ENCODE results near the gene GALNT10.
A peak's percentile ranks its signal among the peaks of the same experiment; 100 is the strongest.

GALNT10 gene

DNA sequence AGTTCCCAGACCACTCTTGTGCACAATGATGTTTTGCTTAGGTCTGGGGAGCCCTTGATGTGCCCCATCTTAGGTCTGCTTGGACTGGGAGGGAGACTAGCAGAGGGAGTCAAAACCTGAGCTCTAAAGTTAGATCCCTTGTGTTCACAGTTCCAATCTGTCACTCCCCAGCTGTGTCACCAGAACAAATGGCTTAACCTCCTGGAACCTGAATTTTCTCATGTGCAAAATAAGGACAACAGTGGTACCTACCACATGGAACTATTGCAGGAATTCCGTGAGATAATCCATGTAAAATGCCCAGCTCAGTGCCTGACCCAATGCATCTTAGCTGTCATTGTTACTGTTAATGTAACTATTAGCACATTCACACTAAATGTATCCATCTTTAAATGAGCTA is 45.5 kb downstream of the GALNT10 start:
- no peak for DNase-seq (ENCODE audit: extremely low read depth, insufficient read length)
- H3K4me3 ChIP-seq (replicated peaks; ENCODE audit: low read depth, low read length), result no peak overlapping the region
- H3K36me3 ChIP-seq (ENCODE audit: control insufficient read depth, insufficient read depth, low read length), result no peaks in the 10 kb centered on the region
- TF ChIP-seq, protein P1, sequence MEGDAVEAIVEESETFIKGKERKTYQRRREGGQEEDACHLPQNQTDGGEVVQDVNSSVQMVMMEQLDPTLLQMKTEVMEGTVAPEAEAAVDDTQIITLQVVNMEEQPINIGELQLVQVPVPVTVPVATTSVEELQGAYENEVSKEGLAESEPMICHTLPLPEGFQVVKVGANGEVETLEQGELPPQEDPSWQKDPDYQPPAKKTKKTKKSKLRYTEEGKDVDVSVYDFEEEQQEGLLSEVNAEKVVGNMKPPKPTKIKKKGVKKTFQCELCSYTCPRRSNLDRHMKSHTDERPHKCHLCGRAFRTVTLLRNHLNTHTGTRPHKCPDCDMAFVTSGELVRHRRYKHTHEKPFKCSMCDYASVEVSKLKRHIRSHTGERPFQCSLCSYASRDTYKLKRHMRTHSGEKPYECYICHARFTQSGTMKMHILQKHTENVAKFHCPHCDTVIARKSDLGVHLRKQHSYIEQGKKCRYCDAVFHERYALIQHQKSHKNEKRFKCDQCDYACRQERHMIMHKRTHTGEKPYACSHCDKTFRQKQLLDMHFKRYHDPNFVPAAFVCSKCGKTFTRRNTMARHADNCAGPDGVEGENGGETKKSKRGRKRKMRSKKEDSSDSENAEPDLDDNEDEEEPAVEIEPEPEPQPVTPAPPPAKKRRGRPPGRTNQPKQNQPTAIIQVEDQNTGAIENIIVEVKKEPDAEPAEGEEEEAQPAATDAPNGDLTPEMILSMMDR (IDR thresholded peaks at IDR 0.05; ENCODE audit: insufficient read depth, low read length, poor library complexity, severe bottlenecking), result no peak
- no peaks in the 10 kb centered on the region for H3K27me3 ChIP-seq (replicated peaks; ENCODE audit: control insufficient read depth, insufficient read depth, low read length)

DNA sequence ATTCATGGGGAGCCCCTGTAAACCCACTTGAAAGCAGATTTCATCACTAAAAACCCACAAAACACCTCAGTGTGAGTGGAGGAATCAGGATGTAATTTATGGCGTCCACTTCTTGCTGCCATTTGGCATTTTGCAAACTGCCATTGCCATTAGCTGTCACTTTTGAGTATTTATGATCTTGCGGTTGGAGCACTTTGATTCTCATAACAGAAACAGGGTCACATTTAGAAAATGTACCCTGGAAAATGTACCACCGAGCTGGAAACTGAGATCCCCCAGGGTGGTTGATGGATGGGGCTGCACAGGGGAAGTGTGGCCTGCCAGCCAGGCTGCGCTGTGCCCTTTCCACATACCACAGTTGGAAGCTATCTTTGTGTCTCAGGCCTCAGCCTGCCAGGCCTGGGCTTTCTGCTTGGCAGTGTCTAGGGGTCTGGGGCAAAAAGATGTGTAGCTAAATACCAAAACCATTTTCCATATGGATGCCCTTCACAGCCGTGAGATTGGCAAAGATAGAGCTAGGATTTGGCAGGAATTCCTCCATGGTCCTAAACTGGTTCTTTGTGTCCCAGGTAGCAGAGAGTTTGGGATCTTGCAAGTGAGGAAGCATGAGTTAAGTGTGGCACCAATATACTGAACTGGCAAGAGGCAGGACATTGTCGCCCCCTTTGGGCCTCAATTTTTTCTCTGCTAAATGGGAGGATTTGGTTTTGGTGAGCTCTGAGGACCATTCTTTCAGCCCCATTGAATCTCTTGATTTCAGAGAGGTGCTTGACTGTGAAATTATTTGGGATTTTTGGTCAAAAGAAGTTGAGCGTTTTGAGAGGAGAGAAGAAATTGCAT is 46.2 kb downstream of the GALNT10 start:
- Histone ChIP-seq H3K4me3 (replicated peaks; ENCODE audit: low read depth, low read length) (no peak overlapping the region), H3K36me3 (ENCODE audit: control insufficient read depth, insufficient read depth, low read length) (no peaks in the 10 kb centered on the region), H3K27me3 (replicated peaks; ENCODE audit: control insufficient read depth, insufficient read depth, low read length) (no peaks in the 10 kb centered on the region)
- no peak for DNase-seq (ENCODE audit: extremely low read depth, insufficient read length)
- TF ChIP-seq, protein P1 (IDR thresholded peaks at IDR 0.05; ENCODE audit: insufficient read depth, low read length, poor library complexity, severe bottlenecking), result peak; percentile 46

DNA sequence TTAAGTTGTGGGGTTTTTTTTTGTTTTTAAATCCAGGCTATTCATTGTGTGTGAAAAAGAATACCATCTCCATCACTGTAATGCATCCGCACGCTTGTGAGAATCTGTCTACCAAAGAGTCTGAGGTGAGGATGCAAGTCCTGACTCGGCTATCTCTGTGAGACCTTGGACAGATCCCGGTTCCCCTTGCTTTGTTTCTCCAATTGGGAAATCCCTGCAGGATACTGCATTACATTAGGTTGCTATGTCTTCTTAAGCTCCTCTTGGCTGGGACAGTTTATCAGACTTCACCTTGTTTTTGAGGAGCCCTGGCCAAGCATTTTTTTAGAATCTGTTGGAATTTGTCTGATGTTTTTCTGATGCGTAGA is 46.8 kb downstream of the GALNT10 start:
- no peak for DNase-seq (ENCODE audit: extremely low read depth, insufficient read length)
- Histone ChIP-seq H3K4me3 (replicated peaks; ENCODE audit: low read depth, low read length) (no peak overlapping the region), H3K27me3 (replicated peaks; ENCODE audit: control insufficient read depth, insufficient read depth, low read length) (no peaks in the 10 kb centered on the region), H3K36me3 (ENCODE audit: control insufficient read depth, insufficient read depth, low read length) (no peaks in the 10 kb centered on the region)
- TF ChIP-seq, protein P1 (IDR thresholded peaks at IDR 0.05; ENCODE audit: insufficient read depth, low read length, poor library complexity, severe bottlenecking), result no peak

DNA sequence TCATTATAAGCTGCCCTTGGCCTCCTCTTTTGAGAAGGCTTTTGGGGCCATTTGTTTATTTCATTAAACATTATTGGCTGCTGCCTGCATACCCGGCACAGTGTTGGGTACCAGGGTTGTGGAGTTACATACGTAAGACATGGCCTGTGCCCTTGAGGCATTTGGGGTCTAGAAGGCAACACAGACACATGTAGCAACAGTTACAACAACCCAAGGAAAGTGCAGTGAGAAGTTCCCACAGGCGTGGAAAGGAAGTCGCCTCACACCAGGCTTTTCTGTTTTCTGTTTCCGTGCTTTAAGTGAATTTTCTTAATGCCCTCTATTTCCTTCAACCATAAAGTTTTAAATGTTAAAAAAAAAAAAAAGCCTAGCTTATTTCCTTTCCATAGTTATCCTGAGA is 47.4 kb downstream of the GALNT10 start:
- no peaks in the 10 kb centered on the region for H3K36me3 ChIP-seq (ENCODE audit: control insufficient read depth, insufficient read depth, low read length)
- no peak overlapping the region for H3K4me3 ChIP-seq (replicated peaks; ENCODE audit: low read depth, low read length)
- no peaks in the 10 kb centered on the region for H3K27me3 ChIP-seq (replicated peaks; ENCODE audit: control insufficient read depth, insufficient read depth, low read length)
- TF ChIP-seq, protein P1 (IDR thresholded peaks at IDR 0.05; ENCODE audit: insufficient read depth, low read length, poor library complexity, severe bottlenecking), result no peak
- peak; percentile 28 for DNase-seq (ENCODE audit: extremely low read depth, insufficient read length)

DNA sequence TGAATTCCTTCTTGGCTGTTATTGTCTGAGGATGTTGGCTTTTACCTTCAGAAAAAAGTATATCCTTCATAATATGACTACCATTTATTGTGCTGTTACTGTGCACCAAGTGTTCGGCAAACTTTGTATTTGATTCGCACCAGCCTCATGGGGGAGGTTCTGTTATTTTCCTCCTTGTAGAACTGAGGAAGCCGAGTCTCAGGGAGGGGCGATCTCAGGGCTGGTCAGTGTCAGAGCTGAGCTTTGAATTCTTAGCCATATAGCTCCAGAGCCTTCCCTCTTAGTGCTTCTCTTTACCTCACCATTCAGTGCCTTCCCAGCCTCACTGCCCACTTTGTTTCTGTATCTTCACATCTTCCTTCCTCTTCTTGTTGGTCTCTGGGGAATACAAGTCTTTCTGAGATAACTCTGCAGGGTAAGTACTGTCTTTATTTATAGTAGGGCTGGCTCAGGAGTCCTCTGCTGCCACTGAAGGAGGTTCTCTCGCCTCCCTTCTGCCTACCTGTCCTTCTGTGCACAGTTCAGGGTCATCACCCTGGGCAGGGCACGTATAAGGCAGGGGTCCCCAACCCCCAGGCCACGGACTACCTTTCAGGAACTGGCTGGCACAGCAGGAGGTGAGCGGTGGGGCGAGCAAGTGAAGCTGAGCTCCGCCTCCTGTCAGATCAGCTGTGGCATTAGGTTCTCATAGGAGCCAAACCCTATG is 48.4 kb downstream of the GALNT10 start:
- Histone ChIP-seq H3K36me3 (ENCODE audit: control insufficient read depth, insufficient read depth, low read length) (no peaks in the 10 kb centered on the region), H3K27me3 (replicated peaks; ENCODE audit: control insufficient read depth, insufficient read depth, low read length) (no peaks in the 10 kb centered on the region), H3K4me3 (replicated peaks; ENCODE audit: low read depth, low read length) (0 out of 2 replicates have a peak overlapping the region, but pooled peaks have one; percentile 2)
- TF ChIP-seq, protein P1 (IDR thresholded peaks at IDR 0.05; ENCODE audit: insufficient read depth, low read length, poor library complexity, severe bottlenecking), result no peak
- peak; percentile 75 for DNase-seq (ENCODE audit: extremely low read depth, insufficient read length)

Measured in GM06990 (cell line).